ENCODE data around the gene THUMPD3.

DNA sequence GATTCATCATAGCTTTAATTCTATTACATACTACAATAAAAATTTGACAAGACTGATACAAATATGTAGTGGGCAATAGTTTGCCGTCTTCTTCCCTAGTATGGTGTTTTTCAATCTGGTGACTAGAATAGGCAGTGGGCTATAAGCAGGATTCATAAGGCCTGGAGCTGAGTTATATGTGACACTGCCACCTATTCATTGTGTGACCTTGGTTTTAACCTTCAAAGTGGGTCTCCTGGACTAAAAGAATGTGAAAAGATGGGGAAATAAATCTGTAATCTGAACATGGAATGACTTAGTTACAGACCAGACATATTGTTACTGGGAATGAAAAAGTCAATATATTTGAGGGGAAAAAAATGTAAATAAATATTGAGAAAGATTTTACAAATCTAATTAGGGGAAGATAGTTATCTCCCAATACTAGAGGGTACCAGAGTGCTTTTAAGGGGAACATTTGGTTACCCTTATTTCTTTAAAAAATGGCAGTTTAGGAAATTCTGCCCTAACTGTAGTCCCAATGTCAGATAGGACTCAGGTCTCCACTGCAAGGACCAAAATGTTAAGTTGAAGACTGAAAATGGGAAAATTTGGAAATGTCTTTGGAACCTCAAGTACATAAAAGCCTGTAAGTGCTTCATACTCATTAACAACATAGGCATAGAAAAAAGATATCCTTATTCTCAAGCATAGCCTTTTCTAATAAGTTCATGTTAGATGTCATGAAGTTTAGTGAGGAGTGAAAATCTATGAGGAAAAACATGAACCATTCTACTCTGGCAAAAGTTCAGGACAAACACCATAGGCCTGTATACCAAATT is 23.9 kb downstream of the THUMPD3 start:
- TF ChIP-seq, protein P1, sequence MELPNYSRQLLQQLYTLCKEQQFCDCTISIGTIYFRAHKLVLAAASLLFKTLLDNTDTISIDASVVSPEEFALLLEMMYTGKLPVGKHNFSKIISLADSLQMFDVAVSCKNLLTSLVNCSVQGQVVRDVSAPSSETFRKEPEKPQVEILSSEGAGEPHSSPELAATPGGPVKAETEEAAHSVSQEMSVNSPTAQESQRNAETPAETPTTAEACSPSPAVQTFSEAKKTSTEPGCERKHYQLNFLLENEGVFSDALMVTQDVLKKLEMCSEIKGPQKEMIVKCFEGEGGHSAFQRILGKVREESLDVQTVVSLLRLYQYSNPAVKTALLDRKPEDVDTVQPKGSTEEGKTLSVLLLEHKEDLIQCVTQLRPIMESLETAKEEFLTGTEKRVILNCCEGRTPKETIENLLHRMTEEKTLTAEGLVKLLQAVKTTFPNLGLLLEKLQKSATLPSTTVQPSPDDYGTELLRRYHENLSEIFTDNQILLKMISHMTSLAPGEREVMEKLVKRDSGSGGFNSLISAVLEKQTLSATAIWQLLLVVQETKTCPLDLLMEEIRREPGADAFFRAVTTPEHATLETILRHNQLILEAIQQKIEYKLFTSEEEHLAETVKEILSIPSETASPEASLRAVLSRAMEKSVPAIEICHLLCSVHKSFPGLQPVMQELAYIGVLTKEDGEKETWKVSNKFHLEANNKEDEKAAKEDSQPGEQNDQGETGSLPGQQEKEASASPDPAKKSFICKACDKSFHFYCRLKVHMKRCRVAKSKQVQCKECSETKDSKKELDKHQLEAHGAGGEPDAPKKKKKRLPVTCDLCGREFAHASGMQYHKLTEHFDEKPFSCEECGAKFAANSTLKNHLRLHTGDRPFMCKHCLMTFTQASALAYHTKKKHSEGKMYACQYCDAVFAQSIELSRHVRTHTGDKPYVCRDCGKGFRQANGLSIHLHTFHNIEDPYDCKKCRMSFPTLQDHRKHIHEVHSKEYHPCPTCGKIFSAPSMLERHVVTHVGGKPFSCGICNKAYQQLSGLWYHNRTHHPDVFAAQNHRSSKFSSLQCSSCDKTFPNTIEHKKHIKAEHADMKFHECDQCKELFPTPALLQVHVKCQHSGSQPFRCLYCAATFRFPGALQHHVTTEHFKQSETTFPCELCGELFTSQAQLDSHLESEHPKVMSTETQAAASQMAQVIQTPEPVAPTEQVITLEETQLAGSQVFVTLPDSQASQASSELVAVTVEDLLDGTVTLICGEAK (IDR thresholded peaks at IDR 0.05) = no peak
- TF ChIP-seq, protein P1 (CRISPR knock-in tag; IDR thresholded peaks at IDR 0.05) = no peak
- no peak for TF ChIP-seq ZNF530 (CRISPR knock-in tag; IDR thresholded peaks at IDR 0.05; ENCODE audit: low read depth)

All from HepG2 (cell line).